ENCODE data around the gene PPFIA1.

DNA sequence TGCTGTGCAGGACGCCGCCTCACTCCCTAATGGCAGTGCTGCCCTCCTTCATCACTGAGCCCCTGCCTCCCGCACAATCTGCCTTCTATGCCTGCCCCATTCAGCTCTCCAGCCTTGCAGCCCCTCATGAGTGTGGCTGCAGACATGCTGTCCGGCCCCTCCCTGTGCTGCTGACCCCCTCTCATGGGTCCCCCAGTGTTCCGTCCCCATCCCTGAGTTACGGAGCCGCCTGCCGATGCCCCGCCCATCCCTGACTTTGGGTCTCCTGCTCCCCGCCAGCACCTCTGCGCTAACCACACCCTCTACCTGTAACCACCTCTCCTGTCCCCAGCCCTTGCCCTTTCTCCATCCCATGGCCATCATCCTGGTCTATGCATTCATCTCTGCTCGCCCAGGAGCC lies 161.1 kb downstream of the PPFIA1 start:
- TF ChIP-seq, protein P1, sequence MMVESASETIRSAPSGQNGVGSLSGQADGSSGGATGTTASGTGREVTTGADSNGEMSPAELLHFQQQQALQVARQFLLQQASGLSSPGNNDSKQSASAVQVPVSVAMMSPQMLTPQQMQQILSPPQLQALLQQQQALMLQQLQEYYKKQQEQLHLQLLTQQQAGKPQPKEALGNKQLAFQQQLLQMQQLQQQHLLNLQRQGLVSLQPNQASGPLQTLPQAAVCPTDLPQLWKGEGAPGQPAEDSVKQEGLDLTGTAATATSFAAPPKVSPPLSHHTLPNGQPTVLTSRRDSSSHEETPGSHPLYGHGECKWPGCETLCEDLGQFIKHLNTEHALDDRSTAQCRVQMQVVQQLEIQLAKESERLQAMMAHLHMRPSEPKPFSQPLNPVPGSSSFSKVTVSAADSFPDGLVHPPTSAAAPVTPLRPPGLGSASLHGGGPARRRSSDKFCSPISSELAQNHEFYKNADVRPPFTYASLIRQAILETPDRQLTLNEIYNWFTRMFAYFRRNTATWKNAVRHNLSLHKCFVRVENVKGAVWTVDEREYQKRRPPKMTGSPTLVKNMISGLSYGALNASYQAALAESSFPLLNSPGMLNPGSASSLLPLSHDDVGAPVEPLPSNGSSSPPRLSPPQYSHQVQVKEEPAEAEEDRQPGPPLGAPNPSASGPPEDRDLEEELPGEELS (CRISPR knock-in tag; IDR thresholded peaks at IDR 0.05): no peak
- TF ChIP-seq, protein P2, sequence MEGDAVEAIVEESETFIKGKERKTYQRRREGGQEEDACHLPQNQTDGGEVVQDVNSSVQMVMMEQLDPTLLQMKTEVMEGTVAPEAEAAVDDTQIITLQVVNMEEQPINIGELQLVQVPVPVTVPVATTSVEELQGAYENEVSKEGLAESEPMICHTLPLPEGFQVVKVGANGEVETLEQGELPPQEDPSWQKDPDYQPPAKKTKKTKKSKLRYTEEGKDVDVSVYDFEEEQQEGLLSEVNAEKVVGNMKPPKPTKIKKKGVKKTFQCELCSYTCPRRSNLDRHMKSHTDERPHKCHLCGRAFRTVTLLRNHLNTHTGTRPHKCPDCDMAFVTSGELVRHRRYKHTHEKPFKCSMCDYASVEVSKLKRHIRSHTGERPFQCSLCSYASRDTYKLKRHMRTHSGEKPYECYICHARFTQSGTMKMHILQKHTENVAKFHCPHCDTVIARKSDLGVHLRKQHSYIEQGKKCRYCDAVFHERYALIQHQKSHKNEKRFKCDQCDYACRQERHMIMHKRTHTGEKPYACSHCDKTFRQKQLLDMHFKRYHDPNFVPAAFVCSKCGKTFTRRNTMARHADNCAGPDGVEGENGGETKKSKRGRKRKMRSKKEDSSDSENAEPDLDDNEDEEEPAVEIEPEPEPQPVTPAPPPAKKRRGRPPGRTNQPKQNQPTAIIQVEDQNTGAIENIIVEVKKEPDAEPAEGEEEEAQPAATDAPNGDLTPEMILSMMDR (IDR thresholded peaks at IDR 0.05): no peak
- TF ChIP-seq SP1 (CRISPR knock-in tag; conservative IDR thresholded peaks at IDR 0.05) (no peak), EMX1 (CRISPR knock-in tag; IDR thresholded peaks at IDR 0.05) (no peak), MAX (CRISPR knock-in tag; IDR thresholded peaks at IDR 0.05) (no peak), JUN (CRISPR knock-in tag; IDR thresholded peaks at IDR 0.05) (no peak), USF2 (CRISPR knock-in tag; IDR thresholded peaks at IDR 0.05) (no peak), ZNF121 (CRISPR knock-in tag; IDR thresholded peaks at IDR 0.05) (no peak), ZNF416 (CRISPR knock-in tag; IDR thresholded peaks at IDR 0.05) (no peak), AFF4 (CRISPR knock-in tag; IDR thresholded peaks at IDR 0.05; ENCODE audit: borderline replicate concordance) (no peak), NFYB (CRISPR knock-in tag; conservative IDR thresholded peaks at IDR 0.05; ENCODE audit: low read depth) (no peak), MYBL2 (CRISPR knock-in tag; IDR thresholded peaks at IDR 0.05) (no peak), SMAD3 (CRISPR knock-in tag; IDR thresholded peaks at IDR 0.05; ENCODE audit: borderline replicate concordance) (no peak)
- TF ChIP-seq, protein P3, sequence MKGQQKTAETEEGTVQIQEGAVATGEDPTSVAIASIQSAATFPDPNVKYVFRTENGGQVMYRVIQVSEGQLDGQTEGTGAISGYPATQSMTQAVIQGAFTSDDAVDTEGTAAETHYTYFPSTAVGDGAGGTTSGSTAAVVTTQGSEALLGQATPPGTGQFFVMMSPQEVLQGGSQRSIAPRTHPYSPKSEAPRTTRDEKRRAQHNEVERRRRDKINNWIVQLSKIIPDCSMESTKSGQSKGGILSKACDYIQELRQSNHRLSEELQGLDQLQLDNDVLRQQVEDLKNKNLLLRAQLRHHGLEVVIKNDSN (CRISPR knock-in tag; IDR thresholded peaks at IDR 0.05): no peak

Data from WTC11 (cell line).